ENCODE measurements around the gene OR13J1.
A peak's percentile ranks its signal among the peaks of the same experiment; 100 is the strongest.

Gene OR13J1

DNA sequence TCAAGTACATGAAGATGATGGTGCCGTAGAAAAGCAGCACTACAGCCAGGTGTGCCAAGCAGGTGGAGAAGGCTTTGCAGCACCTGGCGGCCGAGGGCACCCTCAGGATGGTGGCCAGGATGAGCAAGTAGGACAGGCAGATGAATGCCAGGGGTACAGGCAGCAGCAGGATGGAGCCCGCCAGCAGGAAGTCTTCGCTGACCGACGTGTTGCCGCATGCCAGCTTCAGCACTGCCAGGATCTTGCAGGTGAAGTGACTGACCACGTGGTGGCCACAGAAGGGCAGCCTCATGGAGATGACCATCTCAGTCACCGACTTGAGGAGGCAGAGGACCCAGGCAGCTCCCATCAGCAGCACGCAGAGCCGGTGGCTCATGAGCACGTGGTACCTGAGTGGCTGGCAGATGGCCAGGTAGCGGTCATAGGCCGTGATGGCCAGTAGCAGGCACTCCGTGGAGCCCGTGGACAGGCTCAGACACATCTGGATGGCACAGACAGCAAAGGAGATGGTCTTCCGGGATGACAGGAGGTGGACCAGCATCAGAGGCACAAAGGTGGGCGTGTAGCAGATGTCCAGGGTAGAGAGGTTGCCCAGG lies 482 bp downstream of the OR13J1 start:
- Histone ChIP-seq H3K27ac (ENCODE audit: low read length) (no peak overlapping the region), H3K4me1 (ENCODE audit: control insufficient read depth, insufficient read depth, low read length) (no peaks in the 10 kb centered on the region), H3K9me3 (ENCODE audit: control insufficient read depth in 2 of 2, low read length in 2 of 2) (no peaks in the 10 kb centered on the region), H3K27me3 (ENCODE audit: control insufficient read depth in 1 of 2, insufficient read depth in 2 of 2, low read length in 2 of 2) (peaks cover 9 to 13% of the 10 kb centered on the region in 2 donors), H3K4me3 (ENCODE audit: low read length in 2 of 2) (no peak overlapping the region), H3K9ac (ENCODE audit: low read length in 2 of 2) (no peak overlapping the region), H3K36me3 (ENCODE audit: control insufficient read depth in 2 of 2, insufficient read depth in 2 of 2, low read length in 2 of 2) (no peaks in the 10 kb centered on the region)

DNA sequence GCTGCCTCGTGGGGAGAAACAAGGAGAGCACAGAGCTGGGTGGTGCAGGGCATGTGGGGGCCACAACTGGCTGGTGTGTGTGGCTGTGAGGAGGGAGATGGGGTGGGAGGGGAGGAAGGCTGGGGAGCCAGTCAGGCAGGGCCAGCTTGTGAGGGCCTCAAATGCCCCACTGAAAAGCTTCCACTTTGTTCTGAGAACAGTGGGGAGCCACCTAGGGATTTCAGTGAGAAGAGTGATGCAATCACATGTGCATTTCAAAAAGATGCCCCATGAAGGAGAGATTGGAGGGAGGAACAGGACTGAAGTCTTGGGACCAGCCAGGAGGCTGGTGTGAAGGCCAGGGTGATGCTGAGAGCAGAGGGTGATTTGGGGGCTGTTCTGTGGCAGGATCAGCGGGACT lies 1.3 kb downstream of the OR13J1 start:
- no peaks in the 10 kb centered on the region for H3K4me1 ChIP-seq (ENCODE audit: control insufficient read depth, insufficient read depth, low read length)
- peaks cover 9 to 13% of the 10 kb centered on the region in 2 donors for H3K27me3 ChIP-seq (ENCODE audit: control insufficient read depth in 1 of 2, insufficient read depth in 2 of 2, low read length in 2 of 2)
- H3K9ac ChIP-seq (ENCODE audit: low read length in 2 of 2) = no peak overlapping the region
- no peak overlapping the region for H3K4me3 ChIP-seq (ENCODE audit: low read length in 2 of 2)
- H3K36me3 ChIP-seq (ENCODE audit: control insufficient read depth in 2 of 2, insufficient read depth in 2 of 2, low read length in 2 of 2) = no peaks in the 10 kb centered on the region
- no peaks in the 10 kb centered on the region for H3K9me3 ChIP-seq (ENCODE audit: control insufficient read depth in 2 of 2, low read length in 2 of 2)
- no peak overlapping the region for H3K27ac ChIP-seq (ENCODE audit: low read length)

DNA sequence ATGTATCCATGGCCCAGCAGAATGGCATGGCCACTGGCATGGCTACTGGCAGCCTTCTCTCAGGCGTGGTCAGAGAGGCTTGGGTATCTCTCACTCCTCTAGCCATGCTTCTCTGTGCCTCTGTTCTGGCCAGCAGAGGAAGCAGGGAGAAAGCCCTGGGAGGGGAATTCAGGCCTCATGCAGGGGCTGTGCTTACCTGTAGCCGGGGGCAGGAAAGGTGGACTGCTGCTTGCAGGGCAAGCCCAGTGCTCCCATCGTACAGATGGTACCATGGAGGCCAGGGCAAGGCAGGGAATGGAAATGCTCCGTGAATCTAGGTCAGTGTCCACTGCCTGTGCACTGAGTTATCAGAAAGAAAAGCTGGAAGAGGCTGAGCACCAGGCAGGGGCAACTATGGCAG lies 2.7 kb downstream of the OR13J1 start:
- no peak overlapping the region for H3K9ac ChIP-seq (ENCODE audit: low read length in 2 of 2)
- no peak overlapping the region for H3K4me3 ChIP-seq (ENCODE audit: low read length in 2 of 2)
- no peaks in the 10 kb centered on the region for H3K36me3 ChIP-seq (ENCODE audit: control insufficient read depth in 2 of 2, insufficient read depth in 2 of 2, low read length in 2 of 2)
- peaks cover 9 to 15% of the 10 kb centered on the region in 2 donors for H3K27me3 ChIP-seq (ENCODE audit: control insufficient read depth in 1 of 2, insufficient read depth in 2 of 2, low read length in 2 of 2)
- no peak overlapping the region for H3K27ac ChIP-seq (ENCODE audit: low read length)
- no peaks in the 10 kb centered on the region for H3K9me3 ChIP-seq (ENCODE audit: control insufficient read depth in 2 of 2, low read length in 2 of 2)
- H3K4me1 ChIP-seq (ENCODE audit: control insufficient read depth, insufficient read depth, low read length) = no peaks in the 10 kb centered on the region

DNA sequence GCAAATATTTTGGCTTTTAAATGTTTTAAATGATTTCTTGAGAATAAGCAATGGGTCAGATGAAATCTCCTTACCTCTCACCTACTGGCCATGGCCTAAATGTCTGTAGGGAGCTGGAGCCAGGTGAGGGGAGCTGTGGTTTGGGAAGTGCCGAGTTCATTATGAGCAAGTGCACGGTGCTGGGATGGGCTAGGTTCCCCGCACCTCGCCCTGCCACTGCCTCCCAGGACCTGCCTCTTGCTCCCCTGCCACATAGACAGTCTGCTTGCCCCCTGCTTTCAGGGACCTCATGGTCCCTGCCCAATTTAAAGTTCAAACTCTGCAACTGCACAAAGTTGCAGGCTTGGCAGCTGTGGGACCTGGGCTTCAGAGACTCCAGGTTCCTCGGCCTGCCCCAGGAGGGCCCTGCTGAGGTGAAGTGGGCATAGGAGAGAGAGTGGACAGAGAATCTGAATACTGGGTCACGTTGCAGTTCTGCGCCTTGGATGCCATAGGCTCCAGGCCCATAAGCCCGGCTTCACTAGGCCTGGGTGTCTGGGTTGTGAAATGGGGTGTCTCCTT lies 5.4 kb downstream of the OR13J1 start:
- Histone ChIP-seq H3K9ac (ENCODE audit: low read length in 2 of 2) (no peak overlapping the region), H3K9me3 (ENCODE audit: control insufficient read depth in 2 of 2, low read length in 2 of 2) (no peaks in the 10 kb centered on the region), H3K27me3 (ENCODE audit: control insufficient read depth in 1 of 2, insufficient read depth in 2 of 2, low read length in 2 of 2) (peaks cover 9 to 12% of the 10 kb centered on the region in 2 donors), H3K36me3 (ENCODE audit: control insufficient read depth in 2 of 2, insufficient read depth in 2 of 2, low read length in 2 of 2) (no peaks in the 10 kb centered on the region), H3K4me1 (ENCODE audit: control insufficient read depth, insufficient read depth, low read length) (peaks cover 4% of the 10 kb centered on the region), H3K27ac (ENCODE audit: low read length) (no peak overlapping the region), H3K4me3 (ENCODE audit: low read length in 2 of 2) (no peak overlapping the region)

DNA sequence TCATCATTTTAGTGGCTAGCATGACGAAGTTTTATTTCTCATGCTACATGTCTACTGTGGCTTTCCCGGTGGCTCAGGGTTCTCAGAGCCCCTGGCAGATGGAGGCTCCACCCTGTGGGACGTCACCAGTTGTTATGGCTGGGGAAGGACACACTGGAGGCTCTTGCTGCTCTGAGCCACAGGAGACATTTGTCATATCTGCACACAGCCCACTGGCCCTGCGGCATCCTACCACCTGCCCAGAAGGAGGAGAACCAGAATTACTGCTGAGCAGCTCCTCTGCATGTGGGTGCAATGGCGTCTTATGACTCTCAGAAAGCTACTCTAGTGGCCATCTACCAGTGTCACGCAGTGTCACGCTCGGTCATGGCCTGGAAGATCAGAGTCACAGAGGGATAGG lies 6.6 kb downstream of the OR13J1 start:
- Histone ChIP-seq H3K36me3 (ENCODE audit: control insufficient read depth in 2 of 2, insufficient read depth in 2 of 2, low read length in 2 of 2) (no peaks in the 10 kb centered on the region), H3K9ac (ENCODE audit: low read length in 2 of 2) (no peak overlapping the region), H3K4me1 (ENCODE audit: control insufficient read depth, insufficient read depth, low read length) (peaks cover 4% of the 10 kb centered on the region), H3K4me3 (ENCODE audit: low read length in 2 of 2) (no peak overlapping the region), H3K27me3 (ENCODE audit: control insufficient read depth in 1 of 2, insufficient read depth in 2 of 2, low read length in 2 of 2) (peaks cover 2 to 8% of the 10 kb centered on the region in 2 donors), H3K27ac (ENCODE audit: low read length) (no peak overlapping the region), H3K9me3 (ENCODE audit: control insufficient read depth in 2 of 2, low read length in 2 of 2) (no peaks in the 10 kb centered on the region)

DNA sequence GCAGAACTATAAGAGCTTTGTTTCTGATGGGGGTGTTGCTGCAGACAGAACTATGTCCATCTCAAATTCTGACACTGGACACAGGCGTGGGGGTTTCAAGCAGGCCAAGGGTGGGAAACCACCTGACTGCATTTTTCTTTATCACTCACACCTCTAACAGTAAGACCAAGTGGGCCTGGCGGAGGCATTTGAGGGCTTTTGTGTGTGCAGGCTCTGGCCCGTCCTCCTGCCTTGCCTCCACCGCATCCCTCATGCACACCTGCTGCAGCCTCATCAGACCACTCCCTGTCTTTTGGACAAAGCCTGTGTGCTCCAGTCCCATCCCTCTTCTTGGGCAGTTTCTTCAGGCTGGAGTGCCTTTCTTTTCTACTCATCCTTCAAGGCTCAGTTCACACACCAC lies 7.9 kb downstream of the OR13J1 start:
- H3K4me1 ChIP-seq (ENCODE audit: control insufficient read depth, insufficient read depth, low read length) = peaks cover 4% of the 10 kb centered on the region
- peaks cover 0 to 5% of the 10 kb centered on the region in 2 donors for H3K27me3 ChIP-seq (ENCODE audit: control insufficient read depth in 1 of 2, insufficient read depth in 2 of 2, low read length in 2 of 2)
- no peak overlapping the region for H3K4me3 ChIP-seq (ENCODE audit: low read length in 2 of 2)

DNA sequence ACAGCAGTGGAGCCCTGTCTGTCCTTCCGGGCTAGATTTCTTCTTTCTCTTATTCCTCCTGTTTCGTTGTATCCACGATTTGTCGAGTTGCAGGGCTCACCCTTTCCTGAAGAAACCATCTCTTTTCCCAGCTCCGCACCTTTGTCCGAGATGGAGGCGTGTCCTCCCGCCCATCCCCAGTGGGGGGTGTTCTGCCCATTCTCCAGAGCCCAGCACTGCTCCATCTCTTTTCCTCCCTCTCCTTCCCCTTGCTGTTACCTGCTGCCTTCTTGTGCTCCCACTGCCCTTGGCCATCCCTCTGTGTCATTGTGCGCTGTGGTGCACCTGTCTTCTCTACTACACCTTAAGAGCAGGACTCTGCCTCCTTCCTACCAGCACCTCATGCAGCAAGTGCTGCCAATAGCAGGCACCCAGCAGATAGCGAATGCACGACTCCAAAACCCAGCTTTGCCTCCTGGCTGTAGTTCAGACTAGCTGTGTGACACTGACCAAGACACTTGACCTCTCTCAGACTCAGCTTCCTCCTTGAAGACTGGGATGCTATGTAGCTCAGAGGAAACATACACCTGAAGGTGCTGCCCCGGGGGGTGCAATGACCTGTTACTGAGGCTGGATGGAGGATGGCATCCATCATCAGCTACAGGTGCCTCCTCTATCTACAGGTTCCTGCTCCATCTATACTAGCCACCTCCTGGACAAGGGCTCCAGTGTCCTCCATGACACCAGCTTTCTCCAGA lies 8.9 kb downstream of the OR13J1 start:
- H3K4me1 ChIP-seq (ENCODE audit: control insufficient read depth, insufficient read depth, low read length) = peaks cover 4% of the 10 kb centered on the region
- peaks cover 0 to 5% of the 10 kb centered on the region in 2 donors for H3K27me3 ChIP-seq (ENCODE audit: control insufficient read depth in 1 of 2, insufficient read depth in 2 of 2, low read length in 2 of 2)

More for the DNA sequence above, 7.9 kb downstream of the OR13J1 start:
- H3K9ac ChIP-seq (ENCODE audit: low read length in 2 of 2) = no peak overlapping the region
- H3K27ac ChIP-seq (ENCODE audit: low read length) = no peak overlapping the region
- no peaks in the 10 kb centered on the region for H3K36me3 ChIP-seq (ENCODE audit: control insufficient read depth in 2 of 2, insufficient read depth in 2 of 2, low read length in 2 of 2)
- H3K9me3 ChIP-seq (ENCODE audit: control insufficient read depth in 2 of 2, low read length in 2 of 2) = no peaks in the 10 kb centered on the region

DNA sequence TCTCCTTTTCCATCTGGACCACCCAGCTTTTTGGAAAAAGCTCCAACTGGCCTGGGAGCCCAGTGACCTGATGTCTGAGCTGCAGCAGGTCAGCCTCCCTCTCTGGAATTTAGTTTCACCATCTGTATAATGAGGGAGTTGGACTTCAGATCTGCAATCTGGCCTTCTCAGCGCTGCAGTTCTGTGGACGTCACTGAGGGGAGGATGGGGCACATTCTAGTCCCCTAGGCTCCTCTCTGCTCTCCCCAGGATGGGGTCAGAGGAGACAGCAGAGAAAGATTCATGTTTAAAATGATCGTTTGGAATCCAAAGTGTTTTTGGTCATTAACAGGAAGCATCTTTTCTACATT lies 10.2 kb downstream of the OR13J1 start:
- H3K9ac ChIP-seq (ENCODE audit: low read length in 2 of 2) = no peak overlapping the region
- no peaks in the 10 kb centered on the region for H3K36me3 ChIP-seq (ENCODE audit: control insufficient read depth in 2 of 2, insufficient read depth in 2 of 2, low read length in 2 of 2)
- peaks cover 0 to 5% of the 10 kb centered on the region in 2 donors for H3K27me3 ChIP-seq (ENCODE audit: control insufficient read depth in 1 of 2, insufficient read depth in 2 of 2, low read length in 2 of 2)
- peaks cover 4% of the 10 kb centered on the region for H3K4me1 ChIP-seq (ENCODE audit: control insufficient read depth, insufficient read depth, low read length)
- no peak overlapping the region for H3K27ac ChIP-seq (ENCODE audit: low read length)
- no peaks in the 10 kb centered on the region for H3K9me3 ChIP-seq (ENCODE audit: control insufficient read depth in 2 of 2, low read length in 2 of 2)
- H3K4me3 ChIP-seq (ENCODE audit: low read length in 2 of 2) = no peak overlapping the region

More for the DNA sequence above, 8.9 kb downstream of the OR13J1 start:
- H3K9ac ChIP-seq (ENCODE audit: low read length in 2 of 2) = no peak overlapping the region
- no peaks in the 10 kb centered on the region for H3K9me3 ChIP-seq (ENCODE audit: control insufficient read depth in 2 of 2, low read length in 2 of 2)
- no peaks in the 10 kb centered on the region for H3K36me3 ChIP-seq (ENCODE audit: control insufficient read depth in 2 of 2, insufficient read depth in 2 of 2, low read length in 2 of 2)
- no peak overlapping the region for H3K27ac ChIP-seq (ENCODE audit: low read length)
- H3K4me3 ChIP-seq (ENCODE audit: low read length in 2 of 2) = no peak overlapping the region

DNA sequence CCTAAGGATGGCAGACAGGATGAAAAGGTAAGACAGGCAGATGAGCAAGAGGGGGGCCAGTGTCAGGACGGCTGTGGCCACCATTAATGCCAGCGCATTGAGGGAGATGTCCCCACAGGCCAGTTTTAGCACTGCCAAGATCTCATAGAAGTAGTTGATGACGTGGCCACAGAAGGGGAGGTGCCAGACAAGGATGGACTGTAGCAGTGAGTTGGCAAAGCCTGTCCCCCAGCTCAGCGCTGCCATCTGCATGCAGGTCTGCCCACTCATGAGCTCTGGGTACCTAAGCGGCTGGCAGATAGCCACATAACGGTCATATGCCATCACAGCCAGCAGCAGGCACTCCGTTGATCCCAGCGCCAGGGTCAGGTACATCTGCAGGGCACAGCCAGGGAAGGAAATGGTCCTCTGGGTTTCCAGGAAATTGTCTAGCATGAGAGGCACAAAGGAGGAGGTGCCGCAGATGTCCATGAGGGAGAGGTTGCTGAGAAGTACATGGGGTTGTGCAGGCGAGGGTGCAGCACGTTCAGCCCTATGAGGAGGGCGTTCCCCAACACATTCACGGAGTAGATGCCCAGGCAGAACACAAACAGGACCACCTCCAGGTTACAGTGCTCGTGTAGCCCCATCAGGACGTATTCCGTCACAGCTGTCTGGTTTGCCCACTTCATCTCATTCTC lies 10.8 kb downstream of the OR13J1 start:
- Histone ChIP-seq H3K9me3 (ENCODE audit: control insufficient read depth in 2 of 2, low read length in 2 of 2) (no peaks in the 10 kb centered on the region), H3K27me3 (ENCODE audit: control insufficient read depth in 1 of 2, insufficient read depth in 2 of 2, low read length in 2 of 2) (peaks cover 0 to 5% of the 10 kb centered on the region in 2 donors), H3K4me3 (ENCODE audit: low read length in 2 of 2) (no peak overlapping the region), H3K36me3 (ENCODE audit: control insufficient read depth in 2 of 2, insufficient read depth in 2 of 2, low read length in 2 of 2) (peaks cover 0 to 5% of the 10 kb centered on the region in 2 donors), H3K27ac (ENCODE audit: low read length) (peak overlapping the region; percentile 11), H3K4me1 (ENCODE audit: control insufficient read depth, insufficient read depth, low read length) (peaks cover 4% of the 10 kb centered on the region), H3K9ac (ENCODE audit: low read length in 2 of 2) (no peak overlapping the region)

DNA sequence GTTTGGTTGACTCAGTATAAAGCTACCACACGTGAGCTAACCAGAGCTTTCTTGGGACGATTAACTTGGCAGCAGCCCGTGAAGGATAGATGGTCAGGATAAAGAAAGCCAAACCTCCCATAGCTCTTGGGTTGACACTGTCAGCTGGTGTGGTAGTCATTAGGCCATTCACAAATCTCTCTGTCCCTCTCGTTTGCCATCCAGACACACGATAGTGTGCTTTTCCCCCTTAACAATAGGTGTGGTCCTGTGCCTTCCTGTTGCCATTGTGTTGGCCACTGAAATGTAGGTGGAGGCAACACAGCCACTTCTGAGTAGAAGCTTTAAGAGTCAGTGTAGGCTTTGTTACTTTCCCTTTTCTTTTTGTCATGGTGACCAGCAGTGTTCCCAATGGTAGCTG lies 11.7 kb downstream of the OR13J1 start:
- no peaks in the 10 kb centered on the region for H3K9me3 ChIP-seq (ENCODE audit: control insufficient read depth in 2 of 2, low read length in 2 of 2)
- H3K27ac ChIP-seq (ENCODE audit: low read length) = no peak overlapping the region
- H3K4me3 ChIP-seq (ENCODE audit: low read length in 2 of 2) = no peak overlapping the region
- H3K4me1 ChIP-seq (ENCODE audit: control insufficient read depth, insufficient read depth, low read length) = peaks cover 4% of the 10 kb centered on the region
- no peak overlapping the region for H3K9ac ChIP-seq (ENCODE audit: low read length in 2 of 2)
- H3K27me3 ChIP-seq (ENCODE audit: control insufficient read depth in 1 of 2, insufficient read depth in 2 of 2, low read length in 2 of 2) = peaks cover 0 to 3% of the 10 kb centered on the region in 2 donors
- peaks cover 5 to 6% of the 10 kb centered on the region in 2 donors for H3K36me3 ChIP-seq (ENCODE audit: control insufficient read depth in 2 of 2, insufficient read depth in 2 of 2, low read length in 2 of 2)

Measured in stomach smooth muscle (tissue), 2 donors.